ENCODE results near the gene RACGAP1. TPM values are rescaled to one million over a fixed set of nuclear protein-coding genes. Genes with fewer than 3 reads are reported as not detected.
A peak's percentile ranks its signal among the peaks of the same experiment; 100 is the strongest.

Gene RACGAP1
- polyA plus RNA-seq, 1 donor, result 22.4 TPM

- DNase-seq, result no peak
Observed at GRCh38 chr12:49954863-49955830, 70.1 kb downstream of the RACGAP1 start.

GRCh38 chr12:49953961-49954846 lies 71.1 kb downstream of the RACGAP1 start:
- no peak for DNase-seq

- no peak for DNase-seq
Observed at GRCh38 chr12:49953151-49953550, 72.1 kb downstream of the RACGAP1 start.

- no peak for DNase-seq
Observed at GRCh38 chr12:49952391-49953055, 72.8 kb downstream of the RACGAP1 start.

GRCh38 chr12:49951411-49952240 lies 73.7 kb downstream of the RACGAP1 start:
- no peak for DNase-seq

GRCh38 chr12:49950273-49951251 lies 74.7 kb downstream of the RACGAP1 start, which contains the start of gene AQP2:
AQP2 (plus strand) TSS chr12:49950737; CDS start chr12:49950831, 94 bp downstream.
- no peak for DNase-seq

GRCh38 chr12:49949866-49950265 lies 75.4 kb downstream of the RACGAP1 start:
- no peak for DNase-seq

GRCh38 chr12:49948866-49949845 lies 76.1 kb downstream of the RACGAP1 start:
- no peak for DNase-seq

- no peak for DNase-seq
Observed at GRCh38 chr12:49947593-49948226, 77.6 kb downstream of the RACGAP1 start.

GRCh38 chr12:49946497-49946896 lies 78.8 kb downstream of the RACGAP1 start:
- DNase-seq, result no peak

GRCh38 chr12:49946086-49946485 lies 79.2 kb downstream of the RACGAP1 start:
- DNase-seq, result no peak

- peak; percentile 81 for DNase-seq
Observed at GRCh38 chr12:49945394-49946080, 79.8 kb downstream of the RACGAP1 start.

- DNase-seq, result no peak
Observed at GRCh38 chr12:49944718-49945117, 80.6 kb downstream of the RACGAP1 start.

GRCh38 chr12:49944046-49944445 lies 81.2 kb downstream of the RACGAP1 start:
- no peak for DNase-seq

GRCh38 chr12:49943625-49943960 lies 81.7 kb downstream of the RACGAP1 start:
- DNase-seq, result no peak

GRCh38 chr12:49942921-49943624 lies 82.2 kb downstream of the RACGAP1 start:
- DNase-seq, result no peak

- no peak for DNase-seq
Observed at GRCh38 chr12:49942512-49942893, 82.8 kb downstream of the RACGAP1 start.

All from hindlimb muscle (tissue), 1 donor.